Endothelial cell (in vitro differentiated cells): ENCODE results near the gene MAP2K7. TPM values are rescaled to one million over a fixed set of nuclear protein-coding genes. Genes with fewer than 3 reads are reported as not detected.

Experiments used
- DNase-seq: peaks from one replicate; pipeline ENCODE4 v3.0.0; 2021; ENCODE audit warnings: low spot score
- H3K27ac Mint-ChIP-seq: one replicate; pipeline ENCODE4 v1.8.0; 2021; ENCODE audit warnings: mixed read lengths, inconsistent platforms; ENCODE audit not compliant: unreplicated experiment
- H3K27me3 Mint-ChIP-seq: one replicate; pipeline ENCODE4 v1.8.0; 2021; ENCODE audit warnings: mild to moderate bottlenecking, moderate library complexity, mixed read lengths, inconsistent platforms; ENCODE audit not compliant: unreplicated experiment
- H3K36me3 Mint-ChIP-seq: one replicate; pipeline ENCODE4 v1.8.0; 2021; ENCODE audit warnings: mild to moderate bottlenecking, low read depth, mixed read lengths, inconsistent platforms; ENCODE audit not compliant: unreplicated experiment
- H3K4me1 Mint-ChIP-seq: one replicate; pipeline ENCODE4 v1.8.0; 2021; ENCODE audit warnings: mild to moderate bottlenecking, mixed read lengths, inconsistent platforms; ENCODE audit not compliant: unreplicated experiment
- H3K4me3 Mint-ChIP-seq: one replicate; pipeline ENCODE4 v1.8.0; 2021; ENCODE audit warnings: mild to moderate bottlenecking, mixed read lengths, inconsistent platforms; ENCODE audit not compliant: unreplicated experiment
- H3K9me3 Mint-ChIP-seq: one replicate; pipeline ENCODE4 v1.8.0; 2021; ENCODE audit warnings: mixed read lengths, inconsistent platforms; ENCODE audit not compliant: unreplicated experiment
- total RNA-seq: library from RNA; stranded (reverse); fragmentation: NEBNext Ultra II Directional; extraction: Animal tissue kit (Norgen Biotek cat#: 25700); gene quantifications from one replicate; pipeline ENCODE4 v1.2.1, GENCODE V29; 2021; ENCODE audit not compliant: unreplicated experiment
- TF ChIP-seq, protein P1 (sequence below): fragments of 200-600 bp; sonication (generic); IDR thresholded peaks from one replicate; pipeline ENCODE4 v1.5.0; 2021; ENCODE audit warnings: antibody characterized with exemption; ENCODE audit not compliant: unreplicated experiment

MAP2K7 gene
- total RNA-seq, 1 donor from 2014 or later, result 31.1 TPM

DNA sequence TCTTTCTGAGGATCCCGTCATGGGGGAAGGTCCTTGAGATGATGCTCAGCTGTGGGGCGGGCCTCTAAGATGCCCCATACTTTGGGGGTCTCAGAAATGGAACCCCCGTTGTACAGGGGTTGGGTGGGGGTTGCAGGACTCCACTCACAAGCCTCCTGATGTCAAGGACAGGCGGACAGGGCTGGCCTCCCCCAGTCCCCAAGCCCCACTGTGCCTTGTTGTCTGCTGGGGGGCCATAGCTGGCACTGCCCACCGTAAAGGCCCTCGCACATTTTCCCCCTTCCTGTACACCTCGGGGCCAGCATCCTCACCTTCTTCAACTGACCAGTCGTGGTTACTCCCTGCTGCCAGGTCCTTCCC lies 19.1 kb downstream of the MAP2K7 start:
- H3K4me1 Mint-ChIP-seq, result peaks cover 10% of the 10 kb centered on the region
- no peaks in the 10 kb centered on the region for H3K9me3 Mint-ChIP-seq
- DNase-seq, result no peak
- H3K27me3 Mint-ChIP-seq, result peaks cover 19% of the 10 kb centered on the region
- no peak overlapping the region for H3K27ac Mint-ChIP-seq
- TF ChIP-seq, protein P1, sequence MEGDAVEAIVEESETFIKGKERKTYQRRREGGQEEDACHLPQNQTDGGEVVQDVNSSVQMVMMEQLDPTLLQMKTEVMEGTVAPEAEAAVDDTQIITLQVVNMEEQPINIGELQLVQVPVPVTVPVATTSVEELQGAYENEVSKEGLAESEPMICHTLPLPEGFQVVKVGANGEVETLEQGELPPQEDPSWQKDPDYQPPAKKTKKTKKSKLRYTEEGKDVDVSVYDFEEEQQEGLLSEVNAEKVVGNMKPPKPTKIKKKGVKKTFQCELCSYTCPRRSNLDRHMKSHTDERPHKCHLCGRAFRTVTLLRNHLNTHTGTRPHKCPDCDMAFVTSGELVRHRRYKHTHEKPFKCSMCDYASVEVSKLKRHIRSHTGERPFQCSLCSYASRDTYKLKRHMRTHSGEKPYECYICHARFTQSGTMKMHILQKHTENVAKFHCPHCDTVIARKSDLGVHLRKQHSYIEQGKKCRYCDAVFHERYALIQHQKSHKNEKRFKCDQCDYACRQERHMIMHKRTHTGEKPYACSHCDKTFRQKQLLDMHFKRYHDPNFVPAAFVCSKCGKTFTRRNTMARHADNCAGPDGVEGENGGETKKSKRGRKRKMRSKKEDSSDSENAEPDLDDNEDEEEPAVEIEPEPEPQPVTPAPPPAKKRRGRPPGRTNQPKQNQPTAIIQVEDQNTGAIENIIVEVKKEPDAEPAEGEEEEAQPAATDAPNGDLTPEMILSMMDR, result no peak
- peaks cover 8% of the 10 kb centered on the region for H3K36me3 Mint-ChIP-seq
- no peak overlapping the region for H3K4me3 Mint-ChIP-seq

DNA sequence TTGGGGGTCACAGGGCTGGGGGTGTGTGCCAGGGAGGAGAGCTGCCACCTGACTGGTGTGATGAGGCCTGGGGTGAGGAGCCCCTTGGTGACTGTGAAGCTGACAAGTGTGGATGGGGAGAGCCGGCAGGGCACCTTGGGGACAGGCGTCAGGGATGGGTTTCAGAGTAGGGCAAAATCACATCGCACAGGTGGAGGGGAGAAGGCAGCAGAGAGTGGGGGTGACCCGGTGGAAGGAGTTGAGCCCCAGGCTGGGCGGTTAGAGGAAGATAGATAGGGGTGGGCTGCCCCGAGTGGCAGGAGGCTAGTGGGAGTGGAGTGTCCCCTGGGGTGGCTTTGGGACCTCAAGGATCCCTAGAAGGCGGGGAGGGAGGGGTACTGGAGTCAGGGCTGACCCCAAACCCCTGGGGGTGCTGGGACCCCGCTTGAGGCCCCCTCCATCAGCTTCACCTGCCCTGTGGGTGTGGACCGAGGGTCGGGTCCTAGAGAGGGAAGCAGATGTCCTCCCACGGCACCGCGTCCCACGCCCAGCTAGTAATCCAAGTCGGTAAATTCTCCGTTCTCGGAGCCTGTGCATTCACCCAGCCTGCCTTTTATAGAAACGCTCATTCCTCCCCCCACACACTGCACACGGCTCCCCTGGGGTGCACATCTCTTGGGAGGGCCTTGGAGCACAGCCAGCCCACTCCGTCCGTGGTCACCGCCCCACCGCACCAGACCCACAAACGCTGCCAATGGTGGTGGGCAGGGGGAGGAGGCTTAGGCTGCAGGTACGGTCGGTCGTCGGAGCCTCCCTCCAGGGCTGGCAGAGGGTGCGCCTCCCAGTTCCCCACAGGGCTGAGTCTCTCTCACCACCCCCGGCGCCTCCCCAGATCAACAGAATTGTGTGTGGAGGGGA lies 19.9 kb downstream of the MAP2K7 start:
- H3K4me3 Mint-ChIP-seq, result no peak overlapping the region
- H3K27me3 Mint-ChIP-seq, result peaks cover 19% of the 10 kb centered on the region
- TF ChIP-seq, protein P1, result no peak
- no peak overlapping the region for H3K27ac Mint-ChIP-seq
- H3K9me3 Mint-ChIP-seq, result no peaks in the 10 kb centered on the region
- peaks cover 12% of the 10 kb centered on the region for H3K36me3 Mint-ChIP-seq
- no peak for DNase-seq
- peaks cover 10% of the 10 kb centered on the region for H3K4me1 Mint-ChIP-seq

DNA sequence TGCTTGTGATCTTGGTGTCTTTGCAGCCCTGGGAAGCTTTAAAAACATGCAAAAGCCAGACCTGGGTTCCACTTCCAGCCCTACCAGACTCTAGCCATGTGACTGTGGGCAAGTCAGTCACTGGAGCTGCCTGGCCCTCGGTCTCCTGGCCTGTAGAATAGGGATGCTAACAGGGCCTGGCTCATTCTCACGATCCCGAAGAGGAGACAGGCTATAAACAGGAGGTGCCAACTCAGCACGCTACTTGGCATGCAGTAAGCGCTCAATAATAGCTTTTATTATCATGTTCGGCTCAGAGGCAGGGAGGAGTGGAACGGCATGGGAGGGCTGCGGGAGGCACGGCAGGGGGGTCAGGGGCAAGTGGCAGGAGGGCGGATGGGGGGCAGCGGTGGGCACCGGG lies 20.6 kb downstream of the MAP2K7 start:
- TF ChIP-seq, protein P1, result no peak
- peaks cover 12% of the 10 kb centered on the region for H3K36me3 Mint-ChIP-seq
- DNase-seq, result no peak
- H3K9me3 Mint-ChIP-seq, result no peaks in the 10 kb centered on the region
- peaks cover 10% of the 10 kb centered on the region for H3K4me1 Mint-ChIP-seq
- H3K27me3 Mint-ChIP-seq, result peaks cover 18% of the 10 kb centered on the region
- peak overlapping the region; percentile 74 for H3K4me3 Mint-ChIP-seq
- no peak overlapping the region for H3K27ac Mint-ChIP-seq

DNA sequence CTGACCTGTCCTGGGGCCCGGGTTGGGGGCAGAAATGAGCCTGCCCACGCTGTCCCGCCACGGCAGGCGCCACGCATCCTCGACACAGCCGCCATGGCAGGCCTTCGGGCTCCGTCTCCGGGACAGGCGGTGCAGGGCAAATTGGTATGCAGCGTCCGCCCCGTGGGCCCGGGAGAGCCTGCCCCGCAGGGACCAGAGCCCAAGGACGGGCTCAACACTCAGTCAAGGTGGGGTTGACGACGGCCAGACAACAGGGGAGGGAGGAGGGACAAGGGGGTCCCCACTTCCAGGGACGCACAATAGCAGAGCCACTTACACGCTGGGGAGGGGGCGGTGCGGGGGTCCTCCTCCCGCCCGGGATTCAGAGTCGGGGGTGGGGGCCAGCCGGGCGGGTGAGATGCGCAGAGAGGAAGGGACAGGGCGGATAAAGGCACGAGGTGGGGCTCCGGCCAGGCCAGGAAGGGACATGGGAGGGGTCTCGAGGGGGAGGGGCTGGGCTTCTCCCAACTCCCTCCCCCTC lies 21.0 kb downstream of the MAP2K7 start:
- H3K36me3 Mint-ChIP-seq, result peaks cover 12% of the 10 kb centered on the region
- no peaks in the 10 kb centered on the region for H3K9me3 Mint-ChIP-seq
- no peak for DNase-seq
- H3K4me1 Mint-ChIP-seq, result peaks cover 8% of the 10 kb centered on the region
- TF ChIP-seq, protein P1, result no peak
- H3K27me3 Mint-ChIP-seq, result peaks cover 17% of the 10 kb centered on the region
- no peak overlapping the region for H3K4me3 Mint-ChIP-seq
- H3K27ac Mint-ChIP-seq, result no peak overlapping the region
